GM13976 (cell line): ENCODE data around the gene ELMO3.

Source experiments
- DNase-seq: peaks from one replicate; pipeline ENCODE4 v3.0.0; 2012; ENCODE audit warnings: low spot score
- in situ Hi-C: fragments of 300-500 bp; cut with MboI; formaldehyde crosslinking; loops from one replicate; pipeline ENCODE4 v1.12.0; 2022; ENCODE audit warnings: low sequenced_read_pairs, mixed read lengths, inconsistent platforms; ENCODE audit not compliant: unreplicated experiment
- TF ChIP-seq, protein P1 (sequence below): IDR thresholded peaks from 2 replicates; pipeline ENCODE4 v1.5.1; 2012; ENCODE audit warnings: borderline replicate concordance, mild to moderate bottlenecking; ENCODE audit not compliant: insufficient read depth; ENCODE audit errors: extremely low read depth, missing control alignments, control extremely low read depth

ELMO3 gene, protein sequence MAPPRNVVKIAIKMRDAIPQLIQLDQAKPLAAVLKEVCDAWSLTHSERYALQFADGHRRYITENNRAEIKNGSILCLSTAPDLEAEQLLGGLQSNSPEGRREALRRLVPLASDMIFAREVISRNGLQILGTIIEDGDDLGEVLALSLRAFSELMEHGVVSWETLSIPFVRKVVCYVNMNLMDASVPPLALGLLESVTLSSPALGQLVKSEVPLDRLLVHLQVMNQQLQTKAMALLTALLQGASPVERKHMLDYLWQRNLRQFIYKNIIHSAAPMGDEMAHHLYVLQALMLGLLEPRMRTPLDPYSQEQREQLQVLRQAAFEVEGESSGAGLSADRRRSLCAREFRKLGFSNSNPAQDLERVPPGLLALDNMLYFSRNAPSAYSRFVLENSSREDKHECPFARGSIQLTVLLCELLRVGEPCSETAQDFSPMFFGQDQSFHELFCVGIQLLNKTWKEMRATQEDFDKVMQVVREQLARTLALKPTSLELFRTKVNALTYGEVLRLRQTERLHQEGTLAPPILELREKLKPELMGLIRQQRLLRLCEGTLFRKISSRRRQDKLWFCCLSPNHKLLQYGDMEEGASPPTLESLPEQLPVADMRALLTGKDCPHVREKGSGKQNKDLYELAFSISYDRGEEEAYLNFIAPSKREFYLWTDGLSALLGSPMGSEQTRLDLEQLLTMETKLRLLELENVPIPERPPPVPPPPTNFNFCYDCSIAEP

DNA sequence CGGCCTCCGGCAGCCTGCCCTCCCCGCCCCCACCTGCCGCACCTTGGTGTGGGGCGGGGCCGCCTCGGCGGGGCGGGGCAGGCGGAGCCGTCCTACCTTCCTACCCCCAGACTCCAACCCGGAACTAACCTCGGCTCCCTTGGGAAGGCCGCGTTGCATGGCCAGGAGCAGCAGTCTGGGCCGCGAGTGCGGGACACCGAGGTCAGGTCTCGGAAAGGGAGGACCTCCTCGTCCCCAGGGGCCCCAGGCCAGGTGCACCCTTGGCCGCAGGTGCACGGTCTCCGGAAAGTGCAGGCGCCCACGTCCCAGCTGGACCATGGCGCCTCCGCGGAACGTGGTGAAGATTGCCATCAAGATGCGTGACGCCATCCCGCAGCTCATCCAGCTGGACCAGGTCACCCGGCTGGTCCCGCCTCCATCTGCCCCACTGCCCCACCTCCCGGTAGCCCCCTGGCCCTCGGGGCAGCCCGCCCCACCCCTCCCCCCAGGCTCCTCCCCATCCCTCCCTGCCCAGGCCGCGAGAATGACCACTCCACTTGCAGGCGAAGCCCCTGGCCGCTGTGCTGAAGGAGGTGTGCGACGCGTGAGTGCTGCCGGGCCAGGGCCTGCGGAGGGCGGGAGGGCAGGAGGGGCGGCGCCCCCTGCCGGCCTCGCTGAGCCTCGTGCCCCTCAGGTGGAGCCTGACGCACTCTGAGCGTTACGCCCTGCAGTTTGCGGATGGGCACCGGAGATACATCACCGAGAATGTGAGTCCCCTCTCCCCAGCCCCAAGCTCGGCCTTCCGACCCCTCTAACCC, at the start of gene ELMO3:
Gene ELMO3, plus strand, starts transcription at position 121 of the 797 bp plus-strand sequence. Its CDS starts 196 bp downstream, at position 317.
- in situ Hi-C loops, result no loop called here
- DNase-seq, result peak; percentile 36
- TF ChIP-seq, protein P1, sequence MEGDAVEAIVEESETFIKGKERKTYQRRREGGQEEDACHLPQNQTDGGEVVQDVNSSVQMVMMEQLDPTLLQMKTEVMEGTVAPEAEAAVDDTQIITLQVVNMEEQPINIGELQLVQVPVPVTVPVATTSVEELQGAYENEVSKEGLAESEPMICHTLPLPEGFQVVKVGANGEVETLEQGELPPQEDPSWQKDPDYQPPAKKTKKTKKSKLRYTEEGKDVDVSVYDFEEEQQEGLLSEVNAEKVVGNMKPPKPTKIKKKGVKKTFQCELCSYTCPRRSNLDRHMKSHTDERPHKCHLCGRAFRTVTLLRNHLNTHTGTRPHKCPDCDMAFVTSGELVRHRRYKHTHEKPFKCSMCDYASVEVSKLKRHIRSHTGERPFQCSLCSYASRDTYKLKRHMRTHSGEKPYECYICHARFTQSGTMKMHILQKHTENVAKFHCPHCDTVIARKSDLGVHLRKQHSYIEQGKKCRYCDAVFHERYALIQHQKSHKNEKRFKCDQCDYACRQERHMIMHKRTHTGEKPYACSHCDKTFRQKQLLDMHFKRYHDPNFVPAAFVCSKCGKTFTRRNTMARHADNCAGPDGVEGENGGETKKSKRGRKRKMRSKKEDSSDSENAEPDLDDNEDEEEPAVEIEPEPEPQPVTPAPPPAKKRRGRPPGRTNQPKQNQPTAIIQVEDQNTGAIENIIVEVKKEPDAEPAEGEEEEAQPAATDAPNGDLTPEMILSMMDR, result no peak

DNA sequence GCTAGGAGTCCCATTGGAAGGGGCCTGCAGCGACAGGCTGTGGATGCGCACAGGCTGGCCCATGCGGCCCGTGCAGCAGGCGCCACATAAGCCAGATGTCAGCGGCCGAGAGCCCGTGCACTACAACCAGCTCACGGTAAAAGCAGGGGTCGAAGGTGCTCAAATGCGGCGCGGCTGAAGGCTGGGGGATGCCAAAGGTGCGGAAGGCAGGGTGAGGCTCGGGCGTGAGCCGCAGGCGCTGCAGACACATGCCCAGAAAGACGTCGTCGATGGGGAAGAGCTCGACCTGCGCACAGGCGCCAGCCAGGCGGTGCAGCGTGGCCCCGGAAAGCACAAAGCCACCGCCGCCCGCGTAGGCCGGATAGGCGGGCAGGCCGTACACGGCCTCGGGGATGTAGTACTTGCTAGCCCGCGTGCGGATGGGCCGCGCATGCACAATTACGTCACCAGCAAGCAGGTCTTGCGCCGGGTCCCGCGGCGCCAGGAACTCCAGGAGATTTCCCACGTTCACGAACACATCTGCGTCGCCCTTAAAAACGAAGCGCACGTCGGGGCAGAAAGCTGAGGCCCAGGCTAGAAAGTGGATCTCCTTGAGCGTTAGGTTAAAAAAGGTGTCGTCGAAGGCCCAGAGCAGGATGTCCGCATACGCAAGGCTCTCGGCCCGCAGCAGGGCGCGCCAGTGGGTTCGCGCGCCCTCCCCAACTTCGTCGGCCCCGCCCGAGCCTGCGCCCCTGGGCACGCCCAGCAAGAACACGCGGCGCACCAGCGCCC, 49.5 kb upstream of the ELMO3 start:
- DNase-seq, result no peak
- in situ Hi-C loops, result loop anchor here (5.0 to 25.0 kb wide), 2 partner anchors 132 to 187 kb away; partner anchors contain the start of gene CES3

DNA sequence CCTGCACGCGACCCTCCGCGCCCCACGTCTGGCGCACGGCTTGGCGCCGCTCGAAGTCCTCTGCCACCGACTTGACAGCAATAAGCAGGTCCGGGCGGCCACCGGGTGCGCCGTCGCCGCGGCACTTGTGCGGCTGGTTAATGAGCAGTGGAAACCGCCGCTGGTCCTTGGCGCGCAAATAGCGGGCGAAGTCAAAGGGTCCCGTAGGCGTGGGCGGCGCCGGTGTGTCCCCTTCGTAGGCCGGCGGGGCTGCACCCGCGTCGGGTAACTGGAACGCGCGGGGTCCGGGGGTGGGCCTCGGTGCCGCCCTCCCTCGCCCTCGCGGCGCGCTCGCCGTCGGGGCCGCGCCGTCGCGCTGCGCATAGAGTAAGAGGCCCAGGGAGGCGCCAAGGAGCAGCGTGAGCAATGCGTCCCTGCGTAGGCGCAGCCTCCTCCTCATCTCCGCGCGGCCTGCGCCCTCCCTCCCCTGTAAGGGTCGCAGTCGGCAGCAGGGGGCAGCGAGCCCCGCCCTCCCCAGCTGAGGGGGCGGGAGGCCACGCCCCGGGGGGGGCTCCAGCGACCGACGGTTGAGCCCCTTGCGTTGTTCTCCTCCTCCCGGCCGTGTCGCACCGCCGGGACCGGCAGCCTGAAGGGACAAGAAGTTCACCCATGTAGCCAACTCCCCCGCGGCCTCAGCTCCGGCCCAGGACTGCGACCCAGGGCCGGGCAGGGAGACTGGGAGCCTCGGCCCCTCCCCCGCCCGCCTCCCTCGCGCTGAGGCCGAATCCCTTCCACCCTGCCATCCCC, 48.7 kb upstream of the ELMO3 start:
- in situ Hi-C loops, result loop anchor here (5.0 to 25.0 kb wide), 2 partner anchors 133 to 188 kb away; partner anchors contain the start of gene CES3
- TF ChIP-seq, protein P1, result peak; percentile 12
- DNase-seq, result peak; percentile 86

More for the DNA sequence above, 49.5 kb upstream of the ELMO3 start:
- TF ChIP-seq, protein P1, result no peak

DNA sequence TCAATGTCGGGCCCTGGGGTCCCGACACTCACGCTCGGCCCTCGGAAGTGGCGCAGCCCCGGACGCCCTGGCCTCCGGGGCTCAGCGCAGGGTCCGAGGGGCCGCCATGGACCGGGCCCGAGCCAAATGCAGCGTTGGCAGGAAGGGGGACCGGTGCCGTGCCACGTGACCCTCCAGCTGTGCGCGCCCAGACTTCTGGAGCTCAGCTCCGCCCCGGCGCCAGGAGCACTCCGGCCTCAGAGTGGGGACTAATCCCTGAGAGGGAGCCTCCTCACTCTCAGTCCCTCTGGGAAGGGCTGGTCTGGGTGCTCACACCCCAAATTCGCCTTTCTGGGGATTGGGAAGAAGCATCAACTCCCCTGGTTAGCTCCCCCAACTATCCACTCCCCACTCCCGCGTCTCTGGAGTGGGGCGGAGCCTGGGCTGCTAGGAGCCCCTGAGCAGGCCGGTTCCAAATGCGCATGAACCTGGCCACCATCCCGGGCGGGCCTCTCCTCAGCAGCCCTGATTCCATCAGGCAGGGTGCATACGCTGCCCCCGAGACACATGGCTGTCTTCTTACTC, 48.0 kb upstream of the ELMO3 start, which contains the start of gene B3GNT9:
Gene B3GNT9, minus strand, starts transcription at position 166 of the 564 bp plus-strand sequence. CDS start 513 bp downstream, outside the sequence.
- in situ Hi-C loops, result loop anchor here (5.0 to 25.0 kb wide), 2 partner anchors 134 to 189 kb away; partner anchors contain the start of gene CES3
- TF ChIP-seq, protein P1, result no peak
- peak; percentile 84 for DNase-seq

DNA sequence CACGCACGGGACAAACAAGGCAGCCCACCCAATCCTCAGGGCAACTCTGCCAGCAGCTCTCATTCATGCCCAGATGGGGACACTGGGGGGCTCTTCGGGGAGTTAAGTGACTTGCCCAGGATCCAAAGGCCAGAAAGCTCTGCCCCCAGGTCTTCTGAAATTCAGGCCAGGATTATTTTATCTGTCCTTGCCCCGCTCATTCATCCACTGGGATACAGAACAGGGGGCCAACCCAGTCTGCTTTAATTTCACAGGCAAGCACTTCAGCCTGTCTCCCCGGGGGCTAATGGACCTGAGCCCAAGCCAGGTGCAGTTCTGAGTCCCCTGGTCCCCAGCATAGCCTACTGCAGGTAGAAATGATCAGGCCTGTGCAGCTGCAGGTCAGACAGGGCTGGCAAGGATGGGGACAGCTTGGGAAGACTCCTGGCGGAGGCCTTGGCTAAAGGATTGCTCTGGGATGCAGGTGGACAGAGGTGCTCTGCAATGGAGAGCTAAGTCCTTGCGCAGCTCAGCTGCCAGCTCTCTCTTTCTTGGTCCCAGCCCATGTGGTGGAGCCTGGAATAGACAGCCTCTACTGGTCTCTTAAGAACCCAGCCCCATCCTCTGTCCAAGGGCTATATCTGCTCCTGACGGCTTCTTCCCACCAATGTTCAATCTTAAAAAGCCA, 47.4 kb upstream of the ELMO3 start:
- no peak for DNase-seq
- TF ChIP-seq, protein P1, result no peak
- in situ Hi-C loops, result loop anchor here (5.0 to 25.0 kb wide), 2 partner anchors 134 to 189 kb away; partner anchors contain the start of gene CES3
